GM12864 (cell line): ENCODE data around the gene SNHG17.
"Not testable (repeated sequence)": the region's sequence is repeated elsewhere in the genome, so short reads cannot be mapped to it uniquely, and the experiment has no call there.

Experiments used
- DNase-seq: peaks from one replicate; pipeline ENCODE4 v3.0.0-alpha.2; 2011; ENCODE audit warnings: low read depth
- H3K4me3 ChIP-seq: 2 replicates; pipeline ENCODE4 v1.5.1; 2011; ENCODE audit warnings: mild to moderate bottlenecking, low read depth, low read length, control low read depth
- TF ChIP-seq, protein P1 (sequence below): IDR thresholded peaks from 2 replicates; pipeline ENCODE4 v1.5.1; 2011; ENCODE audit warnings: low read depth, mild to moderate bottlenecking, moderate library complexity, low read length, control low read depth, inconsistent platforms; ENCODE audit errors: missing control alignments

Gene SNHG17

DNA sequence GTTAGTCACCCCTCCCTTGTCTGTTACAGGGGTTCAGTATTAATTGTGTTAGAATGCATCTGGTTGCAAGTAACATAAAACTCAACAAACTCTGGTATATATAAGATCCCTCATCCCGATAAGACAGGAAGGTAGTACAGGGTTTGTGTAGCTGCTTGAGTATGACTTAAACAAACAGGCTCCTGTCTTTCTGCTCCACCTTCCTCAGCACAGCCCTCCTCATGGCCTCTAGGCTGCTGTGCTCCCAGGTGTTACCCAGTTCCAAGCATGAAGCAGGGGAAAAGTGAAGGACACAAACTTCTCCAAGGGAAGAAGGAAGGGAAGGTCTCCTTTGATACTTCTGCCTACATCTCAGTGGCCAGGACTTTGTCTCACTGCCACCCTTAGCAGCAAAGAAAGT, 36.1 kb upstream of the SNHG17 start:
- no peak overlapping the region for H3K4me3 ChIP-seq
- TF ChIP-seq, protein P1, sequence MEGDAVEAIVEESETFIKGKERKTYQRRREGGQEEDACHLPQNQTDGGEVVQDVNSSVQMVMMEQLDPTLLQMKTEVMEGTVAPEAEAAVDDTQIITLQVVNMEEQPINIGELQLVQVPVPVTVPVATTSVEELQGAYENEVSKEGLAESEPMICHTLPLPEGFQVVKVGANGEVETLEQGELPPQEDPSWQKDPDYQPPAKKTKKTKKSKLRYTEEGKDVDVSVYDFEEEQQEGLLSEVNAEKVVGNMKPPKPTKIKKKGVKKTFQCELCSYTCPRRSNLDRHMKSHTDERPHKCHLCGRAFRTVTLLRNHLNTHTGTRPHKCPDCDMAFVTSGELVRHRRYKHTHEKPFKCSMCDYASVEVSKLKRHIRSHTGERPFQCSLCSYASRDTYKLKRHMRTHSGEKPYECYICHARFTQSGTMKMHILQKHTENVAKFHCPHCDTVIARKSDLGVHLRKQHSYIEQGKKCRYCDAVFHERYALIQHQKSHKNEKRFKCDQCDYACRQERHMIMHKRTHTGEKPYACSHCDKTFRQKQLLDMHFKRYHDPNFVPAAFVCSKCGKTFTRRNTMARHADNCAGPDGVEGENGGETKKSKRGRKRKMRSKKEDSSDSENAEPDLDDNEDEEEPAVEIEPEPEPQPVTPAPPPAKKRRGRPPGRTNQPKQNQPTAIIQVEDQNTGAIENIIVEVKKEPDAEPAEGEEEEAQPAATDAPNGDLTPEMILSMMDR = no peak
- no peak for DNase-seq

DNA sequence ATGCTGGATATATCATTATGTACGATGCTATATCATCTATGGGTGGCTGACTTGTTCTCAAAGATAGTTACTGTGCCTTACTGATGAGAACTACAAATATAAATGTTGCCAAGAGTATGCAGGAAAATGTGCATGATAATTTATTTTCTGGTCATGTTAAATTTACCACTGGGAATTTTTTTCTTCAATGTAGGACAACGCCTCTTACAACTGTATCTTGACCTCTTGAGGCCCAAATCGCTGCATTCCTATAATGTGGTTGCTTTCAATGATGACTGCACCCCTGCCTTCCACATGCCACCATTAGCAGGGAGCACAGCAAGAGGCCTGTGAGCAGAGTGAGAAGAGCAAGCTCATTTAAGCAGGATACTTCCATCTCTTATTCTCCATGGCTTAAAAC, 31.9 kb upstream of the SNHG17 start:
- H3K4me3 ChIP-seq = no peak overlapping the region
- no peak for DNase-seq
- TF ChIP-seq, protein P1 = no peak

DNA sequence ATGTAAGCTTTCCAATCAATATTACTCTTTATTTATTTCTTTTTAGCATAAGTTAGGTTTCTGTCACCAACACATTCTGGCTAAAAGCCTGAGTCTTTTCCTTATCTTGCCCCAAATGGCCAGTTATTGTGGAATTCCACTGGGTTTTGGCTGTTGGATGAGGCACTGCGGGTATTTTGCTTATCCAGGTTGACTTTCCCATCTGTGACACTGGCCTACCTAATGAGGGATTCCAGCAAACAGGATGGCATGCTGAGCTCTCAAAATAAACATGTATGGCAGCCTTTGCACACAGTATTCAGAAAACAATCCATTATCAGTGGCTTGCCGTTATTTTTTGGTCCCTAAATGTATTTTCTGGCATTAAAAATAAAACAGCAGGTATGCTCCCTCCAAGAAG, 31.0 kb upstream of the SNHG17 start:
- DNase-seq = no peak
- H3K4me3 ChIP-seq = no peak overlapping the region
- TF ChIP-seq, protein P1 = no peak

DNA sequence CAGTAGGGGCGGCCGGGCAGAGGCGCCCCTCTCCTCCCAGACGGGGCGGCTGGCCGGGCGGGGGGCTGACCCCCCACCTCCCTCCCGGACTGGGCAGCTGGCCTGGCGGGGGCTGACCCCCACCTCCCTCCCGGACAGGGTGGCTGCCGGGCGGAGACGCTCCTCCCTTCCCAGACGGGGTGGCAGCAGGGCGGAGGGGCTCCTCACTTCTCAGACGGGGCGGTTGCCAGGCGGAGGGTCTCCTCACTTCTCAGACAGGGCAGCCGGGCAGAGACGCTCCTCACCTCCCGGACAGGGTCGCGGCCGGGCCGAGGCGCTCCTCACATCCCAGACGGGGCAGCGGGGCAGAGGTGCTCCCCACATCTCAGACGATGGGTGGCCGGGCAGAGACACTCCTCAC, 26.4 kb upstream of the SNHG17 start:
- not testable (repeated sequence) for H3K4me3 ChIP-seq, DNase-seq

DNA sequence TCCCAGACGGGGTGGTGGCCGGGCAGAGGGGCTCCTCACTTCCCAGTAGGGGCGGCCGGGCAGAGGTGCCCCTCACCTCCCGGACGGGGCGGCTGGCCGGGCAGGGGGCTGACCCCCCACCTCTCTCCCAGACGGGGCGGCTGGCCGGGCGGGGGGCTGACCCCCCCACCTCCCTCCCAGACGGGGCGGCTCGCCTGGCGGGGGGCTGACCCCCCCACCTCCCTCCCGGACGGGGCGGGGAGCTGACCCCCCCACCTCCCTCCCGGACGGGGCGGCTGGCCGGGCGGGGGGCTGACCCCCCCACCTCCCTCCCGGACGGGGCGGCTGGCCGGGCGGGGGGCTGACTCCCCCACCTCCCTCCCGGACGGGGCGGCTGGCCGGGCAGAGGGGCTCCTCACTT, 26.0 kb upstream of the SNHG17 start:
- H3K4me3 ChIP-seq, DNase-seq: not testable (repeated sequence)

DNA sequence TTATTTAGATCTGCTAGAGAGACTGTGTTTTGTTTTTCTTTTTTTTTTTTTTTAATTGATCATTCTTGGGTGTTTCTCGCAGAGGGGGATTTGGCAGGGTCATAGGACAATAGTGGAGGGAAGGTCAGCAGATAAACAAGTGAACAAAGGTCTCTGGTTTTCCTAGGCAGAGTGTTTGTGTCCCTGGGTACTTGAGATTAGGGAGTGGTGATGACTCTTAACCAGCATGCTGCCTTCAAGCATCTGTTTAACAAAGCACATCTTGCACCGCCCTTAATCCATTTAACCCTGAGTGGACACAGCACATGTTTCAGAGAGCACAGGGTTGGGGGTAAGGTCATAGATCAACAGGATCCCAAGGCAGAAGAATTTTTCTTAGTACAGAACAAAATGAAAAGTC, 25.5 kb upstream of the SNHG17 start:
- DNase-seq, H3K4me3 ChIP-seq: not testable (repeated sequence)

DNA sequence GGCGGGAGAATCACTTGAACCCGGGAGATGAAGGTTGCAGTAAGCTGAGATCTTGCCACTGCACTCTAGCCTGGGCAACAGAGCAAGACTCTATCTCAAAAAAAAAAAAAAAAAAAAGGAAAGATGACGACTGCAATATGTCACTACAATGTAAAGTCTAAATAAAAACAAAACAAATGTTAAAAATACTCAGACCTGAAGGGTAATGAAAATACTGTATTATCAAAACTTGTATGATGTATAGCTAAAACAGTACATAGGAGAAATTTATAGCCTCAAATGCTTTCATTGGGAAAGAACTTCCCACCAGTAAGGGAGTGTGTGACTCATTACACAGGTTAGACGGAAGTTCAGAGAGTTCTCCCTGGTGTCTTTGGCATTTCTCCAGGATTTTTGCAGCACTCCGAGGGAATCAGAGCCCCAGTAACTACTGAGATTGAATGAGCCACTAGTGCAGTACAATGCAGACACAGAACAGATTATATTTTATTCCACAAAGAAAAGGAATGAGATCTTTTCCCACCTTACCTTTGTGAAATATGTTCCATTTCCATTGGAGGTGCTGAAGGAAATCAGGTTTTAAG, 25.0 kb upstream of the SNHG17 start:
- no peak overlapping the region for H3K4me3 ChIP-seq
- TF ChIP-seq, protein P1 = no peak
- DNase-seq = no peak

DNA sequence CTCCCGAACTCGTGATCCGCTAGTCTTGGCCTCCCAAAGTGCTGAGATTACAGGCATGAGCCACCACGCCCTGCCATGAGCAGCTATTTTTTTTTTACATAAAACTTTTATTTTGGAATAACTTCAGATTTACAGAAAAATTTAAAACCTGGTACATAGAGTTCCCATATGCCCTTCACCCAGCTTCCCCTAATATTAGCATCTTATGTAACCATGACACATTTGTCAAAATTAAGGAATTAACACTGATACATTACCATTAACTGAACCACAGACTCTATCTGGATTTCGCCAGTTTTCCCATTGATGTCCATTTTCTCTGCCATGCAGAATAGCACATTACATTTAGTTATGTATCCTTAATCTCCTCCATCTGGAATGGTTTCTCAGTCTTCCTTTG, 23.2 kb upstream of the SNHG17 start:
- DNase-seq = no peak
- TF ChIP-seq, protein P1 = no peak
- no peak overlapping the region for H3K4me3 ChIP-seq
